K562 treated with DMSO at 1 percent for 48 hours (cell line): ENCODE results near the gene WNT1. TPM values are rescaled to one million over a fixed set of nuclear protein-coding genes. Genes with fewer than 3 reads are reported as not detected.

ENCODE experiments used
- total RNA-seq: library from RNA; unstranded; fragments of 300-600 nt; gene quantifications from 2 replicates; pipeline ENCODE4 v1.2.3, GENCODE V29; 2022; ENCODE audit warnings: low replicate concordance; ENCODE audit errors: extremely low read depth

WNT1 gene
- total RNA-seq = not detected in 2 replicates

GRCh38 chr12:48978291-48978740 lies at the start of gene WNT1:
WNT1 (plus strand) TSS chr12:48978322; CDS start chr12:48978651, 329 bp downstream.

DNA sequence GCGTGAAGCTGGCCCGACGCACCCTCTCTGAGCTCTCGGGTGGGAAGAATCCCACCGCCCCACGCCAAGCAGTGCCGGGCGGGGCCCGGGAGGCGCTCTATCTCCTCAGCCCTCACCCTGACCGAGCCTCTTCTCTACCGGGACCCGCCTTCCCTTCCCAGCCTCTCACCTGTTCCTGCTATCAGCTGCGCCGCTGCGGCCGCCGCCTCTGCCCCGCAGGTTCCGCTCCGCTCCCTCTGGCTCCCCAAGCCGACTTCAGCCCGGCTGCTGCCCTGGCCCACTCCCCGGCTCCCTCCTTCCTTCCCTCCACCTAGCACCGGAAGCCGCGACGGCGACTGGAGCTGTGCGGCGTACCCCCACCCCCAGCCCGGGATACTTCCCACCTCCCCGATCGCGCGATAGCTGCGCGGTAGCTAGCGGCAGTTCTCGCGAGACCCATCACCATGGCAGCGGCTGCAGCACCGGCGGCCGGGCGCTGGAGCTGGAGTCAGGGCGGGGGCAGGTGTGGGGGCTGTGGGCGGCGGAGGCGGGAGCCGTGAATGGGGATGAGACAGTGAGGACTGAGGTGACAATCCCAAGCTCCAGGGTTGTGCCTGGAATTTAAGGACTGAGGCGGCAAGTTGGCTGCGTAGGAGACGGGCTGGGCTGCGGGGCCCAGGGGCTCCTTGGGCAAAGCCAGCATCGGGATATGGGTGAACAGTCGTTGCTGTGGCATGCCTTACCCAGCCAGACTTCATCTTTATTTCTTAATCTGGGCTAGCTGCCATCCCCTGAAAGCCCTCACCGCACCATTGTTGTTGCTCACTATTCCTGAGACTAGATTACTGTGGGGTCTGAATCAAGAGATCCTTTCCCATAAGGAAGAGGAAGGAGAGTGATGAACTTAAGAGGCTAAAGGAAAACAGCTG lies 20.7 kb upstream of the WNT1 start, which contains the start of gene ARF3:
Gene ARF3 (minus strand): TSS at position 347 of the 908 bp plus-strand sequence. CDS start 16,392 bp downstream, outside the sequence.

GRCh38 chr12:48999371-49000131 lies 21.4 kb downstream of the WNT1 start, which contains the start of gene DDN:
DDN (minus strand) TSS chr12:48999375; CDS start chr12:48999287, 88 bp downstream.

GRCh38 chr12:49018261-49019119 lies 40.4 kb downstream of the WNT1 start, which contains the start of gene PRKAG1:
PRKAG1 (minus strand) TSS chr12:49018776; CDS start chr12:49018740, 36 bp downstream.

Other genes starting within 250 kb of the WNT1 start
- gene ADCY6, start 189.2 kb upstream of the WNT1 start, total RNA-seq = not detected in 2 replicates
- gene CACNB3, start 159.8 kb upstream of the WNT1 start, total RNA-seq = not detected in 2 replicates
- not detected in 2 replicates for gene DDX23, start 126.2 kb upstream of the WNT1 start, total RNA-seq
- gene RND1, start 112.5 kb upstream of the WNT1 start, total RNA-seq = not detected in 2 replicates
- gene FKBP11, start 52.8 kb upstream of the WNT1 start, total RNA-seq = not detected in 2 replicates
- 226 TPM in 1 of 2 replicates, not detected in the other for gene ARF3, start 20.8 kb upstream of the WNT1 start, total RNA-seq
- not detected in 2 replicates for gene WNT10B, start 6.6 kb upstream of the WNT1 start, total RNA-seq
- not detected in 2 replicates for gene DDN, start 21.1 kb downstream of the WNT1 start, total RNA-seq
- gene PRKAG1, start 40.5 kb downstream of the WNT1 start, total RNA-seq = not detected in 2 replicates
- not detected in 2 replicates for gene KMT2D, start 82.5 kb downstream of the WNT1 start, total RNA-seq
- not detected in 2 replicates for gene RHEBL1, start 91.7 kb downstream of the WNT1 start, total RNA-seq
- gene DHH, start 116.5 kb downstream of the WNT1 start, total RNA-seq = not detected in 2 replicates
- gene LMBR1L, start 132.5 kb downstream of the WNT1 start, total RNA-seq = not detected in 2 replicates
- gene TUBA1B, start 153.1 kb downstream of the WNT1 start, total RNA-seq = 2,062 and 2,220 TPM in 2 replicates
- gene TUBA1A, start 210.8 kb downstream of the WNT1 start, total RNA-seq = not detected in 2 replicates